ENCODE results near the gene PGAP2. TPM values are rescaled to one million over a fixed set of nuclear protein-coding genes. Genes with fewer than 3 reads are reported as not detected.

Gene PGAP2
- total RNA-seq, 1 experiment from 2014 or later, result 30.5 TPM

DNA sequence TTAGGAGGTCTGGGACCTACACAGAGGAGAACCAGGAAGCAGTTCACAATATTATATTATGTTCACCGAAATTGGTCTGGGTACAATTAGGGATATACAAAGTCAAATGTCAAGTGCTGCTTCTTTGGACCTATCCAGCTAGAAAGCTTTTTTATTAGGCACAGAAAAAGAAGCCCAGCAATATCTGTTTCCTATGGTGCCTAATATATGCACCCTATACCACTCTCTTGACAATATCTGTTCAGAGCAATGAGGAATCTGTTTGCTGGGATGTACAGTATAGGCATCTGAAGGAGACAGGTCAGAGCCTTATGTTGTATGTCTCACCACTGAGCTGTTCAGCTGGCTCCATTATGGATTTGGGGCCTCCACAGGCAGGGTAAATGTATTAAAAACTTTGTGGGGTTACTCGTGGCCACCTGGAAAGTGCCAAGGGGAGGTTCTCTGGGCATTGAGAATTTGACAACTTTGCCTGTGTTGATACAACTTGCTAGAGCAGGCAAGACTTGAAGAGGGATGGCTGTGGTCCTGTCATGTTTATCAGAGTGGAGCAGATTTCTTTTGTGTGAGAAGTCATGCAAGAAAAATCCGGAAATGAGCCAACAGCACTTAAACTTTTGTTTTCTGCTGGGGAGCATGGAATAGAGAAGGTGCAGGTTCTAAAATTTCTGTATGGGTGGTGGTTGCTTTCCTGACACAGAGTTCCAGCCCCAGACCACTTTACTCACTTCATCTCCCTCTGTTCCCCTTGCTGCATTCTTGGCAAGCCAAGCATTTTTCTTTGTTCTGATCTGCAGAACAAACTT lies 57.2 kb downstream of the PGAP2 start:
- Histone ChIP-seq H3K4me1 (ENCODE audit: control insufficient read depth in 1 of 2, insufficient read depth in 2 of 2, low read length in 2 of 2) (peaks cover 0 to 11% of the 10 kb centered on the region in 2 experiments; a peak in 2 of 4 replicates), H2AFZ (ENCODE audit: low read depth, low read length, poor library complexity, severe bottlenecking) (no peak overlapping the region), H3K79me2 (ENCODE audit: insufficient read depth, low read length) (no peaks in the 10 kb centered on the region), H3K4me3 (replicated peaks in 1 of 2; ENCODE audit: low read depth in 1 of 2, low read length in 2 of 2) (no peak overlapping the region), H3K9me2 (ENCODE audit: insufficient read depth) (no peaks in the 10 kb centered on the region), H3K27ac (ENCODE audit: low read depth, low read length) (no peak overlapping the region), H4K20me1 (ENCODE audit: insufficient read depth) (no peaks in the 10 kb centered on the region), H3K36me3 (ENCODE audit: control insufficient read depth in 1 of 2, insufficient read depth in 2 of 2, low read length in 2 of 2) (no peaks in the 10 kb centered on the region), H3K27me3 (ENCODE audit: insufficient read depth, low read length) (no peaks in the 10 kb centered on the region), H3K4me2 (ENCODE audit: low read length) (no peak overlapping the region), H3K9me3 (ENCODE audit: control insufficient read depth in 1 of 2, insufficient read depth in 1 of 2, low read depth in 1 of 2, low read length in 2 of 2) (no peaks in the 10 kb centered on the region), H3K9ac (ENCODE audit: low read length) (no peak overlapping the region)
- ATAC-seq (no peak), DNase-seq (ENCODE audit: low read depth, low spot score) (no peak)
- no TSS peak for BruUV-seq (replicated peaks)
- ChIA-PET RAD21 (ENCODE audit: low non-redundant PET in 1 of 2, low total read pairs in 2 of 2, uncharacterized antibody in 2 of 2, unreplicated experiment in 2 of 2) (no interaction called here), CTCF (no interaction called here), POLR2A (no interaction called here)
- TF ChIP-seq SRF (IDR thresholded peaks at IDR 0.05; ENCODE audit: low read depth), result no peak
- no peak for TF ChIP-seq EGR1 (IDR thresholded peaks at IDR 0.05; ENCODE audit: low read depth)
- TF ChIP-seq ZFX (IDR thresholded peaks at IDR 0.05), result no peak
- no peak for TF ChIP-seq TCF7L2 (IDR thresholded peaks at IDR 0.05; ENCODE audit: borderline replicate concordance, extremely low read depth, insufficient read depth, insufficient read length)
- TF ChIP-seq EZH2phosphoT487 (IDR thresholded peaks at IDR 0.05; ENCODE audit: borderline replicate concordance), result no peak
- TF ChIP-seq YY1 (IDR thresholded peaks at IDR 0.05; ENCODE audit: extremely low read depth, insufficient replicate concordance, low read depth, low read length), result no peak
- no peak for TF ChIP-seq CBX3 (IDR thresholded peaks at IDR 0.05; ENCODE audit: low read depth)
- no peak for TF ChIP-seq RAD21 (IDR thresholded peaks at IDR 0.05; ENCODE audit: low read depth)
- no peak for TF ChIP-seq FOSL1 (IDR thresholded peaks at IDR 0.05; ENCODE audit: low read depth)
- intact Hi-C loops (cut with micrococcal nuclease), result no loop called here

DNA sequence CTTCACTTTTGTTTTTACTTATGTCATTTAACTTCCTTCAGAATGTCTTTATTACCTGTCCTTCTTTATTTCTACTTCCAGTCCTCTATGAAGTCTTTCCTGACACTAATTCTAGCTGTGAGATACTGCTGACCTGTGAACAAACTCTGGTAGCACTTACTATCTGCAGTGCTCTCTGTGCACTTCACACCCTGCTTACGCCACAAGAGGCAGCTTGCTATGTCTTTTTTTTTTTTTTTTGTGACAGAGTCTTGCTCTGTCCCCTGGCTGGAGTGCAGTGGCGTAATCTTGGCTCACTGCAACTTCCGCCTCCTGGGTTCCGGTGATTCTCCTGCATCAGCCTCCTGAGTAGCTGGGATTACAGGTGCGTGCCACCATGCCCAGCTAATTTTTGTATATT lies 57.8 kb downstream of the PGAP2 start:
- intact Hi-C loops (cut with micrococcal nuclease), result no loop called here
- Histone ChIP-seq H3K4me2 (ENCODE audit: low read length) (no peak overlapping the region), H3K9ac (ENCODE audit: low read length) (no peak overlapping the region), H3K4me3 (replicated peaks in 1 of 2; ENCODE audit: low read depth in 1 of 2, low read length in 2 of 2) (no peak overlapping the region), H3K79me2 (ENCODE audit: insufficient read depth, low read length) (no peaks in the 10 kb centered on the region), H3K27ac (ENCODE audit: low read depth, low read length) (no peak overlapping the region), H3K4me1 (ENCODE audit: control insufficient read depth in 1 of 2, insufficient read depth in 2 of 2, low read length in 2 of 2) (peaks cover 0 to 7% of the 10 kb centered on the region in 2 experiments; a peak in 2 of 4 replicates), H3K36me3 (ENCODE audit: control insufficient read depth in 1 of 2, insufficient read depth in 2 of 2, low read length in 2 of 2) (no peaks in the 10 kb centered on the region), H4K20me1 (ENCODE audit: insufficient read depth) (no peaks in the 10 kb centered on the region), H3K9me2 (ENCODE audit: insufficient read depth) (no peaks in the 10 kb centered on the region), H3K9me3 (ENCODE audit: control insufficient read depth in 1 of 2, insufficient read depth in 1 of 2, low read depth in 1 of 2, low read length in 2 of 2) (no peaks in the 10 kb centered on the region), H3K27me3 (ENCODE audit: insufficient read depth, low read length) (no peaks in the 10 kb centered on the region), H2AFZ (ENCODE audit: low read depth, low read length, poor library complexity, severe bottlenecking) (no peak overlapping the region)
- POLR2A ChIA-PET, result no interaction called here
- RAD21 ChIA-PET (ENCODE audit: low non-redundant PET in 1 of 2, low total read pairs in 2 of 2, uncharacterized antibody in 2 of 2, unreplicated experiment in 2 of 2), result no interaction called here
- DNase-seq (ENCODE audit: low read depth, low spot score) (no peak), ATAC-seq (no peak)
- BruUV-seq (replicated peaks), result no TSS peak
- CTCF ChIA-PET, result no interaction called here
- no peak for TF ChIP-seq JUND (IDR thresholded peaks at IDR 0.05)
- no peak for TF ChIP-seq MAX (IDR thresholded peaks at IDR 0.05)
- TF ChIP-seq ZNF274 (IDR thresholded peaks at IDR 0.05; ENCODE audit: low read depth, low read length), result no peak
- TF ChIP-seq, protein P1, sequence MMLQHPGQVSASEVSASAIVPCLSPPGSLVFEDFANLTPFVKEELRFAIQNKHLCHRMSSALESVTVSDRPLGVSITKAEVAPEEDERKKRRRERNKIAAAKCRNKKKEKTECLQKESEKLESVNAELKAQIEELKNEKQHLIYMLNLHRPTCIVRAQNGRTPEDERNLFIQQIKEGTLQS (IDR thresholded peaks at IDR 0.05), result no peak
- no peak for TF ChIP-seq CBX3 (IDR thresholded peaks at IDR 0.05; ENCODE audit: low read depth)
- no peak for TF ChIP-seq SRF (IDR thresholded peaks at IDR 0.05; ENCODE audit: low read depth)
- TF ChIP-seq ZFX (IDR thresholded peaks at IDR 0.05), result no peak
- no peak for TF ChIP-seq EGR1 (IDR thresholded peaks at IDR 0.05; ENCODE audit: low read depth)
- TF ChIP-seq POLR2A (IDR thresholded peaks at IDR 0.05; ENCODE audit: borderline replicate concordance, extremely low read depth, insufficient read depth, insufficient read length), result no peak
- TF ChIP-seq RAD21 (IDR thresholded peaks at IDR 0.05; ENCODE audit: low read depth), result no peak
- no peak for TF ChIP-seq TCF7L2 (IDR thresholded peaks at IDR 0.05; ENCODE audit: borderline replicate concordance, extremely low read depth, insufficient read depth, insufficient read length)
- no peak for TF ChIP-seq EZH2phosphoT487 (IDR thresholded peaks at IDR 0.05; ENCODE audit: borderline replicate concordance)
- TF ChIP-seq YY1 (IDR thresholded peaks at IDR 0.05; ENCODE audit: extremely low read depth, insufficient replicate concordance, low read depth, low read length), result no peak
- TF ChIP-seq, protein P2, sequence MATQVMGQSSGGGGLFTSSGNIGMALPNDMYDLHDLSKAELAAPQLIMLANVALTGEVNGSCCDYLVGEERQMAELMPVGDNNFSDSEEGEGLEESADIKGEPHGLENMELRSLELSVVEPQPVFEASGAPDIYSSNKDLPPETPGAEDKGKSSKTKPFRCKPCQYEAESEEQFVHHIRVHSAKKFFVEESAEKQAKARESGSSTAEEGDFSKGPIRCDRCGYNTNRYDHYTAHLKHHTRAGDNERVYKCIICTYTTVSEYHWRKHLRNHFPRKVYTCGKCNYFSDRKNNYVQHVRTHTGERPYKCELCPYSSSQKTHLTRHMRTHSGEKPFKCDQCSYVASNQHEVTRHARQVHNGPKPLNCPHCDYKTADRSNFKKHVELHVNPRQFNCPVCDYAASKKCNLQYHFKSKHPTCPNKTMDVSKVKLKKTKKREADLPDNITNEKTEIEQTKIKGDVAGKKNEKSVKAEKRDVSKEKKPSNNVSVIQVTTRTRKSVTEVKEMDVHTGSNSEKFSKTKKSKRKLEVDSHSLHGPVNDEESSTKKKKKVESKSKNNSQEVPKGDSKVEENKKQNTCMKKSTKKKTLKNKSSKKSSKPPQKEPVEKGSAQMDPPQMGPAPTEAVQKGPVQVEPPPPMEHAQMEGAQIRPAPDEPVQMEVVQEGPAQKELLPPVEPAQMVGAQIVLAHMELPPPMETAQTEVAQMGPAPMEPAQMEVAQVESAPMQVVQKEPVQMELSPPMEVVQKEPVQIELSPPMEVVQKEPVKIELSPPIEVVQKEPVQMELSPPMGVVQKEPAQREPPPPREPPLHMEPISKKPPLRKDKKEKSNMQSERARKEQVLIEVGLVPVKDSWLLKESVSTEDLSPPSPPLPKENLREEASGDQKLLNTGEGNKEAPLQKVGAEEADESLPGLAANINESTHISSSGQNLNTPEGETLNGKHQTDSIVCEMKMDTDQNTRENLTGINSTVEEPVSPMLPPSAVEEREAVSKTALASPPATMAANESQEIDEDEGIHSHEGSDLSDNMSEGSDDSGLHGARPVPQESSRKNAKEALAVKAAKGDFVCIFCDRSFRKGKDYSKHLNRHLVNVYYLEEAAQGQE (IDR thresholded peaks at IDR 0.05; ENCODE audit: low read depth), result no peak

All from HCT116 (cell line).